ENCODE measurements around the gene TGFBR3L. TPM values are rescaled to one million over a fixed set of nuclear protein-coding genes. Genes with fewer than 3 reads are reported as not detected.

TGFBR3L gene
- total and polyA plus RNA-seq, 2 donors (not counting 3 experiments of a cell fraction or from before 2014, with no cell fraction given), result 0.35 TPM; not detected in 1

DNA sequence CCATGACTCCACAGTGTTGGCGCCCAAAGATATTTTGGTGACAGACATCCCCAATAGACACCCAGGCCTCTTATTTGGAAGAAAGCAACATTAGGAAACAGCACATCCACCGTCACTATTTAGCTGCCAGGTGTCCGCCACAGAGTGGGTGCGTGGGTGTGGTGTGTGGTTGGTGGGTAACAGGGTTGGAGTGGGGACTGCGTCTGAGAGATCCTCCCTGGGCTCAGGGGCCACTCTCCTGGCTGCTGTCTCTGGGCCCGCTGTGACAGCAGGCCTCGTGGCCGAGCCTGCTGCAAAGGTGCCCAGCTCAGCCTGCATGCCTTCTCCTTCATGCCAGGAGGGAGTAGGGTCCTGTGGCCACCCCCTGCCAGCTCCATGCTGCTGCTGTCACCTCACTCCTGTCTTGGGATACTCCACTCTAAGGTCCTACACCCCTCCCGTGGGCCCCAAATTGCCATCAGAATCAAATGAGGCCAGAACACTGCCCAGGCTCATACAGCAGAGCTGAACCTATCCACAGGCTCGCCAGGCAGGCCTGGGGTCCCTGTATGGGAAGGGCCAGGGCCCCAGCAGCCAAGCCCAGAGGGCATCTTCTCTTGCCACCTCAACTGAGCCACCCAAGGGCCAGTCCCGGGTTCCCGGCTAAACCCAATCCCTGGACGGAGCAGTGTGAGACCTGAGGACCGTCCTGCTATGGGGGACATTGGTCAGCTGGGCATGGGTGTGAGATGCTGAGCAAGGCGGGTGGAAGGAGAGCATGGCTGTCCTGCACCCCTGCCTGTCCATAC lies 53.6 kb downstream of the TGFBR3L start:
- no TSS peak for BruUV-seq (replicated peaks)
- TF ChIP-seq, protein P1, sequence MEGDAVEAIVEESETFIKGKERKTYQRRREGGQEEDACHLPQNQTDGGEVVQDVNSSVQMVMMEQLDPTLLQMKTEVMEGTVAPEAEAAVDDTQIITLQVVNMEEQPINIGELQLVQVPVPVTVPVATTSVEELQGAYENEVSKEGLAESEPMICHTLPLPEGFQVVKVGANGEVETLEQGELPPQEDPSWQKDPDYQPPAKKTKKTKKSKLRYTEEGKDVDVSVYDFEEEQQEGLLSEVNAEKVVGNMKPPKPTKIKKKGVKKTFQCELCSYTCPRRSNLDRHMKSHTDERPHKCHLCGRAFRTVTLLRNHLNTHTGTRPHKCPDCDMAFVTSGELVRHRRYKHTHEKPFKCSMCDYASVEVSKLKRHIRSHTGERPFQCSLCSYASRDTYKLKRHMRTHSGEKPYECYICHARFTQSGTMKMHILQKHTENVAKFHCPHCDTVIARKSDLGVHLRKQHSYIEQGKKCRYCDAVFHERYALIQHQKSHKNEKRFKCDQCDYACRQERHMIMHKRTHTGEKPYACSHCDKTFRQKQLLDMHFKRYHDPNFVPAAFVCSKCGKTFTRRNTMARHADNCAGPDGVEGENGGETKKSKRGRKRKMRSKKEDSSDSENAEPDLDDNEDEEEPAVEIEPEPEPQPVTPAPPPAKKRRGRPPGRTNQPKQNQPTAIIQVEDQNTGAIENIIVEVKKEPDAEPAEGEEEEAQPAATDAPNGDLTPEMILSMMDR (IDR thresholded peaks at IDR 0.05; ENCODE audit: extremely low read depth in 1 of 2, insufficient read depth in 1 of 2, low read depth in 1 of 2, low read length in 2 of 2), result no peak
- no peak for TF ChIP-seq POLR2AphosphoS5 (IDR thresholded peaks at IDR 0.05; ENCODE audit: insufficient read depth, low read depth, low read length)
- TF ChIP-seq MYC (IDR thresholded peaks at IDR 0.05; ENCODE audit: low read depth, low read length), result no peak
- no peak for TF ChIP-seq GATA2 (IDR thresholded peaks at IDR 0.05; ENCODE audit: insufficient read depth, insufficient read length, low read depth, low read length)
- TF ChIP-seq JUN (IDR thresholded peaks at IDR 0.05; ENCODE audit: borderline replicate concordance, insufficient read depth, insufficient read length, low read depth), result no peak
- no peak for TF ChIP-seq POLR2A (IDR thresholded peaks at IDR 0.05; ENCODE audit: low read depth, low read length)
- FAIRE-seq, result no peak

More for the DNA sequence above, 53.6 kb downstream of the TGFBR3L start:
- Histone ChIP-seq H3K79me2 (ENCODE audit: control insufficient read depth, insufficient read depth, low read length) (no peaks in the 10 kb centered on the region), H3K4me1 (ENCODE audit: control insufficient read depth, extremely low read depth, insufficient read depth, low read length) (no peaks in the 10 kb centered on the region), H3K9me1 (replicated peaks; ENCODE audit: control insufficient read depth, extremely low read depth, insufficient read depth, low read length) (no peaks in the 10 kb centered on the region), H4K20me1 (replicated peaks; ENCODE audit: control insufficient read depth, extremely low read depth, insufficient read depth, low read length) (no peaks in the 10 kb centered on the region), H3K27ac (ENCODE audit: insufficient read depth, low read depth, low read length) (no peak overlapping the region), H2AFZ (ENCODE audit: low read depth, low read length) (no peak overlapping the region), H3K36me3 (ENCODE audit: control insufficient read depth in 2 of 2, extremely low read depth in 1 of 2, insufficient read depth in 2 of 2, low read length in 2 of 2) (peaks cover 19 to 46% of the 10 kb centered on the region in 2 experiments), H3K4me2 (ENCODE audit: insufficient read depth, low read length) (no peak overlapping the region), H3K4me3 (replicated peaks in 1 of 3; ENCODE audit: insufficient read depth in 1 of 3, low read depth in 1 of 3, low read length in 3 of 3) (no peak overlapping the region), H3K9ac (replicated peaks; ENCODE audit: extremely low read depth, insufficient read depth, low read length) (no peak overlapping the region), H3K27me3 (ENCODE audit: control insufficient read depth in 2 of 2, insufficient read depth in 2 of 2, low read length in 2 of 2) (no peaks in the 10 kb centered on the region), H3K9me3 (replicated peaks; ENCODE audit: control insufficient read depth, insufficient read depth, low read length) (no peaks in the 10 kb centered on the region)
- dilution Hi-C loops (cut with MboI; ENCODE audit: extremely low pct_ligation_motif_present, low sequenced_read_pairs), result no loop called here
- ChIA-PET CTCF (interaction anchor here (3.4 kb wide), 1 partner anchor 24 kb away, joined by 40 read pairs; the partner anchor contains the start of gene TIMM44), POLR2A (no interaction called here)
- no peak for DNase-seq (ENCODE audit: low read depth, low spot score)
- intact Hi-C loops (cut with micrococcal nuclease), result no loop called here

Other genes with a start within 250 kb of the TGFBR3L start
- gene RETN, start 245.8 kb upstream of the TGFBR3L start, total RNA-seq, result not detected in 2 replicates
- not detected in 2 replicates for gene RETN, start 245.8 kb upstream of the TGFBR3L start, polyA plus RNA-seq
- gene MCEMP1, start 237.7 kb upstream of the TGFBR3L start, total RNA-seq, result not detected in 2 replicates
- not detected in 2 replicates for gene MCEMP1, start 237.7 kb upstream of the TGFBR3L start, polyA plus RNA-seq
- 148 and 172 TPM in 2 replicates for gene TRAPPC5, start 234.0 kb upstream of the TGFBR3L start, total RNA-seq
- 114 and 212 TPM in 2 replicates for gene TRAPPC5, start 234.0 kb upstream of the TGFBR3L start, polyA plus RNA-seq
- gene FCER2, start 212.7 kb upstream of the TGFBR3L start, total RNA-seq, result not detected in 2 replicates
- gene FCER2, start 212.7 kb upstream of the TGFBR3L start, polyA plus RNA-seq, result not detected in 2 replicates
- not detected in 2 replicates for gene CLEC4G, start 182.7 kb upstream of the TGFBR3L start, total RNA-seq
- not detected in 2 replicates for gene CLEC4G, start 182.7 kb upstream of the TGFBR3L start, polyA plus RNA-seq
- not detected in 2 replicates for gene CD209, start 167.3 kb upstream of the TGFBR3L start, total RNA-seq
- not detected in 2 replicates for gene CD209, start 167.3 kb upstream of the TGFBR3L start, polyA plus RNA-seq
- 0.23 and 0.46 TPM in 2 replicates for gene CLEC4M, start 151.6 kb upstream of the TGFBR3L start, total RNA-seq
- 1.0 and 1.1 TPM in 2 replicates for gene CLEC4M, start 151.6 kb upstream of the TGFBR3L start, polyA plus RNA-seq
- gene EVI5L, start 84.6 kb upstream of the TGFBR3L start, total RNA-seq, result 13.5 and 18.3 TPM in 2 replicates
- 11.9 and 15.8 TPM in 2 replicates for gene EVI5L, start 84.6 kb upstream of the TGFBR3L start, polyA plus RNA-seq
- gene PRR36, start 40.4 kb upstream of the TGFBR3L start, total RNA-seq, result not detected in 2 replicates
- gene PRR36, start 40.4 kb upstream of the TGFBR3L start, polyA plus RNA-seq, result 0.05 TPM in 1 of 2 replicates, not detected in the other
- gene LRRC8E, start 26.3 kb upstream of the TGFBR3L start, total RNA-seq, result 1.6 and 1.8 TPM in 2 replicates
- gene LRRC8E, start 26.3 kb upstream of the TGFBR3L start, polyA plus RNA-seq, result 1.1 and 1.3 TPM in 2 replicates
- 31.6 and 36.0 TPM in 2 replicates for gene MAP2K7, start 11.0 kb upstream of the TGFBR3L start, total RNA-seq
- 13.8 and 14.0 TPM in 2 replicates for gene MAP2K7, start 11.0 kb upstream of the TGFBR3L start, polyA plus RNA-seq
- 23.7 and 29.2 TPM in 2 replicates for gene SNAPC2, start 5.5 kb downstream of the TGFBR3L start, total RNA-seq
- gene SNAPC2, start 5.5 kb downstream of the TGFBR3L start, polyA plus RNA-seq, result 25.8 and 33.0 TPM in 2 replicates
- 27.6 and 31.1 TPM in 2 replicates for gene CTXN1, start 11.3 kb downstream of the TGFBR3L start, total RNA-seq
- 16.0 and 25.6 TPM in 2 replicates for gene CTXN1, start 11.3 kb downstream of the TGFBR3L start, polyA plus RNA-seq
- gene TIMM44, start 28.8 kb downstream of the TGFBR3L start, total RNA-seq, result 61.5 and 62.9 TPM in 2 replicates
- gene TIMM44, start 28.8 kb downstream of the TGFBR3L start, polyA plus RNA-seq, result 64.3 and 82.5 TPM in 2 replicates
- 124 and 134 TPM in 2 replicates for gene ELAVL1, start 90.8 kb downstream of the TGFBR3L start, total RNA-seq
- gene ELAVL1, start 90.8 kb downstream of the TGFBR3L start, polyA plus RNA-seq, result 40.6 and 46.8 TPM in 2 replicates
- not detected in 2 replicates for gene CCL25, start 137.9 kb downstream of the TGFBR3L start, total RNA-seq
- not detected in 2 replicates for gene CCL25, start 137.9 kb downstream of the TGFBR3L start, polyA plus RNA-seq
- not detected in 2 replicates for gene FBN3, start 234.8 kb downstream of the TGFBR3L start, total RNA-seq
- gene FBN3, start 234.8 kb downstream of the TGFBR3L start, polyA plus RNA-seq, result not detected in 2 replicates